ENCODE measurements around the gene SRA1. TPM values are rescaled to one million over a fixed set of nuclear protein-coding genes. Genes with fewer than 3 reads are reported as not detected.

The SRA1 gene
- total and polyA plus RNA-seq, 2 of the 8 experiments (the other 6 are each of a cell fraction or from before 2014, with no cell fraction given), result 27.4 to 39.4 TPM

GRCh38 chr5:140561753-140562523, 4.7 kb upstream of the SRA1 start:
- H4K20me1 ChIP-seq (replicated peaks in 1 of 2; ENCODE audit: control insufficient read depth in 1 of 2, insufficient read depth in 2 of 2, low read length in 2 of 2), result no peaks in the 10 kb centered on the region
- no peak overlapping the region for H3K4ac ChIP-seq (replicated peaks; ENCODE audit: insufficient read length, low read depth, low read length)
- H3K23me2 ChIP-seq (ENCODE audit: low read depth, low read length), result peaks cover 18% of the 10 kb centered on the region
- H3K18ac ChIP-seq (ENCODE audit: extremely low read depth, low read length), result no peak overlapping the region
- H3K79me1 ChIP-seq (ENCODE audit: low read depth, low read length), result peaks cover 7% of the 10 kb centered on the region; the same call in 1 of the 2 replicates
- H2BK5ac ChIP-seq (ENCODE audit: low read depth, low read length), result no peak overlapping the region
- peaks cover 3 to 11% of the 10 kb centered on the region in 2 experiments; a peak in 3 of 4 replicates for H3K79me2 ChIP-seq (ENCODE audit: control insufficient read depth in 1 of 2, insufficient read depth in 2 of 2, low read length in 2 of 2)
- DNase-seq (ENCODE audit: low read depth in 1 of 2, low spot score in 2 of 2) (no peak), FAIRE-seq (no peak)
- H2AFZ ChIP-seq (ENCODE audit: low read length), result no peak overlapping the region
- H3K36me3 ChIP-seq (ENCODE audit: control insufficient read depth in 2 of 4, insufficient read depth in 4 of 4, low read length in 3 of 4), result peaks cover 0 to 6% (median 6%) of the 10 kb centered on the region in 4 experiments; a peak in 3 of 8 replicates
- H2BK12ac ChIP-seq (ENCODE audit: low read depth, low read length), result no peak overlapping the region
- H3K23ac ChIP-seq (ENCODE audit: insufficient read length), result no peak overlapping the region
- no peak overlapping the region for H2AK5ac ChIP-seq (ENCODE audit: low read depth, low read length)
- ChIA-PET CTCF (ENCODE audit: partially characterized antibody) (interaction anchor here (0.9 to 3.7 kb wide), 4 partner anchors 11 to 77 kb away, joined by 3 to 16 read pairs (median 4); partner anchors contain the start of gene EIF4EBP3), POLR2A (ENCODE audit: partially characterized antibody) (interaction anchor here (1.6 to 10.8 kb wide), 3 partner anchors 15 to 130 kb away, joined by 4 to 191 read pairs (median 5); partner anchors contain the start of gene EIF4EBP3)
- no peak overlapping the region for H3K56ac ChIP-seq (replicated peaks; ENCODE audit: insufficient read length, low read depth, low read length)
- no peak overlapping the region for H4K91ac ChIP-seq (replicated peaks; ENCODE audit: insufficient read length, low read length)
- no peak overlapping the region for H3K9ac ChIP-seq (replicated peaks in 1 of 4; ENCODE audit: extremely low read depth in 1 of 4, low read depth in 3 of 4, low read length in 3 of 4)
- no peak overlapping the region for H3K4me2 ChIP-seq (ENCODE audit: insufficient read depth in 1 of 2, low read depth in 2 of 2, low read length in 2 of 2)
- H3K4me1 ChIP-seq (replicated peaks in 1 of 4; ENCODE audit: control insufficient read depth in 3 of 4, insufficient read depth in 4 of 4, low read length in 3 of 4), result peaks cover 4 to 15% (median 5%) of the 10 kb centered on the region in 4 experiments; a peak in 6 of 7 replicates
- no peak overlapping the region for H3K27ac ChIP-seq (ENCODE audit: low read depth, low read length)
- 91% methylated on average over 10 of the region's 10 CpGs; no CpG with 5 or more reads in 1 of the 2 experiments for WGBS, 2 experiments (ENCODE audit: extremely low coverage in 1 of 2, insufficient coverage in 1 of 2, insufficient read length in 1 of 2, insufficient replicate concordance in 2 of 2, low coverage in 1 of 2, low lambda C conversion rate in 2 of 2, missing lambda C conversion rate in 1 of 2)
- no peak overlapping the region for H2BK15ac ChIP-seq (ENCODE audit: low read length)
- H3K9me3 ChIP-seq (ENCODE audit: insufficient read depth in 2 of 2, low read depth in 1 of 2, low read length in 1 of 2), result no peaks in the 10 kb centered on the region
- H3K27me3 ChIP-seq (replicated peaks in 1 of 4; ENCODE audit: control insufficient read depth in 3 of 4, extremely low read depth in 1 of 4, insufficient read depth in 3 of 4, low read length in 3 of 4), result no peaks in the 10 kb centered on the region; a peak in 1 of 7 replicates
- no peak overlapping the region for H3K14ac ChIP-seq (ENCODE audit: insufficient read length)
- no peak overlapping the region for H2BK20ac ChIP-seq (ENCODE audit: low read length)
- no peak overlapping the region for H4K8ac ChIP-seq (ENCODE audit: extremely low read depth, insufficient read depth, low read length)
- H2BK120ac ChIP-seq (replicated peaks; ENCODE audit: low read depth, low read length), result no peak overlapping the region
- no peak overlapping the region for H3K4me3 ChIP-seq (ENCODE audit: extremely low read depth in 1 of 4, insufficient read depth in 2 of 4, low read depth in 3 of 4, low read length in 4 of 4)
- no peak overlapping the region for H4K5ac ChIP-seq (ENCODE audit: insufficient read length, low read depth, low read length)
- TF ChIP-seq RFX5 (IDR thresholded peaks at IDR 0.05; ENCODE audit: borderline replicate concordance, low read depth, low read length) (no peak), SP1 (IDR thresholded peaks at IDR 0.05; ENCODE audit: low read depth, low read length) (no peak), SP4 (IDR thresholded peaks at IDR 0.05; ENCODE audit: low read length) (no peak), JUND (IDR thresholded peaks at IDR 0.05; ENCODE audit: low read length) (no peak), TAF1 (IDR thresholded peaks at IDR 0.05; ENCODE audit: low read depth, low read length) (no peak), TAF7 (optimal IDR thresholded peaks at IDR 0.05; ENCODE audit: borderline replicate concordance, low read depth, low read length) (no peak), EP300 (IDR thresholded peaks at IDR 0.05; ENCODE audit: borderline replicate concordance in 1 of 2, low read depth in 2 of 2, low read length in 2 of 2) (no peak), TBP (IDR thresholded peaks at IDR 0.05; ENCODE audit: low read depth, low read length) (no peak), CREB1 (IDR thresholded peaks at IDR 0.05) (no peak), ATF3 (IDR thresholded peaks at IDR 0.05; ENCODE audit: insufficient read depth, low read depth, low read length) (no peak), NANOG (IDR thresholded peaks at IDR 0.05; ENCODE audit: insufficient read depth, low read depth, low read length, poor library complexity, severe bottlenecking) (no peak), SUZ12 (IDR thresholded peaks at IDR 0.05; ENCODE audit: low read length) (no peak)

Measured in H1 (cell line).